GM10266 (cell line): ENCODE measurements around the gene MET.

Source experiments
- DNase-seq: peaks from one replicate; pipeline ENCODE4 v3.0.0; 2012; ENCODE audit errors: extremely low spot score
- CTCF ChIP-seq: IDR thresholded peaks from 2 replicates; pipeline ENCODE4 v1.5.1; 2012; ENCODE audit warnings: mild to moderate bottlenecking, low read depth; ENCODE audit not compliant: control insufficient read depth, insufficient read depth; ENCODE audit errors: missing control alignments

MET gene

GRCh38 chr7:116796471-116796870 lies 124.5 kb downstream of the MET start:
- TF ChIP-seq CTCF = no peak

GRCh38 chr7:116797612-116798011 lies 125.6 kb downstream of the MET start:
- no peak for TF ChIP-seq CTCF
- no peak for DNase-seq

More at GRCh38 chr7:116796471-116796870, 124.5 kb downstream of the MET start:
- no peak for DNase-seq

GRCh38 chr7:116798232-116798631 lies 126.2 kb downstream of the MET start:
- no peak for TF ChIP-seq CTCF
- no peak for DNase-seq

- DNase-seq = no peak
- no peak for TF ChIP-seq CTCF
Observed at GRCh38 chr7:116799916-116800315, 127.9 kb downstream of the MET start.

GRCh38 chr7:116800594-116800993 lies 128.6 kb downstream of the MET start:
- DNase-seq = no peak
- TF ChIP-seq CTCF = no peak

- DNase-seq = no peak
- TF ChIP-seq CTCF = no peak
Observed at GRCh38 chr7:116801092-116801710, 129.2 kb downstream of the MET start.

GRCh38 chr7:116802144-116802745 lies 130.2 kb downstream of the MET start:
- no peak for DNase-seq
- TF ChIP-seq CTCF = no peak
